SK-N-SH treated with all-trans-retinoic acid at 6 μM for 48 hours (cell line): ENCODE data around the gene SLC35F3.

ENCODE experiments used
- ATAC-seq: fragments of 200-7000 bp; cut with Tn5 transposase; 3 replicates; pipeline ENCODE4 v1.9.1; 2020; ENCODE audit warnings: mild to moderate bottlenecking, moderate library complexity
- ARNTL ChIP-seq: fragments of 450-650 bp; formaldehyde crosslinking; IDR thresholded peaks from 2 replicates; pipeline ENCODE4 v1.5.0; 2020; ENCODE audit warnings: low read depth, mild to moderate bottlenecking, moderate library complexity, borderline replicate concordance
- CREB5 ChIP-seq: fragments of 250-450 bp; sonication (Bioruptor Pico); IDR thresholded peaks from 2 replicates; pipeline ENCODE4 v1.5.1; 2020; ENCODE audit warnings: low read depth, mild to moderate bottlenecking, moderate library complexity
- CSDC2 ChIP-seq: fragments of 250-450 bp; sonication (Bioruptor Pico); IDR thresholded peaks from 2 replicates; pipeline ENCODE4 v1.5.0; 2020; ENCODE audit warnings: mild to moderate bottlenecking, moderate library complexity
- CSRNP3 ChIP-seq: fragments of 250-450 bp; sonication (Bioruptor Pico); IDR thresholded peaks from 2 replicates; pipeline ENCODE4 v1.5.1; 2021; ENCODE audit warnings: mild to moderate bottlenecking, moderate library complexity
- GLIS3 ChIP-seq: fragments of 250-450 bp; sonication (Bioruptor Pico); IDR thresholded peaks from 2 replicates; pipeline ENCODE4 v1.5.0; 2020; ENCODE audit warnings: mild to moderate bottlenecking, moderate library complexity
- ISL1 ChIP-seq: fragments of 250-450 bp; sonication (Bioruptor Pico); IDR thresholded peaks from 2 replicates; pipeline ENCODE4 v2.1.2; 2022; ENCODE audit warnings: mild to moderate bottlenecking, moderate library complexity
- OSR1 ChIP-seq: fragments of 250-450 bp; sonication (Bioruptor Pico); IDR thresholded peaks from 2 replicates; pipeline ENCODE4 v1.8.0; 2022; ENCODE audit warnings: moderate library complexity, mild to moderate bottlenecking, inconsistent platforms
- PATZ1 ChIP-seq: fragments of 250-450 bp; sonication (Bioruptor Pico); IDR thresholded peaks from 2 replicates; pipeline ENCODE4 v1.8.0; 2020; ENCODE audit warnings: mild to moderate bottlenecking, moderate library complexity, borderline replicate concordance
- POU6F1 ChIP-seq: fragments of 250-450 bp; sonication (Bioruptor Pico); IDR thresholded peaks from 2 replicates; pipeline ENCODE4 v1.8.0; 2021; ENCODE audit warnings: low read depth, mild to moderate bottlenecking, moderate library complexity, borderline replicate concordance
- PPARA ChIP-seq: fragments of 250-450 bp; sonication (Bioruptor Pico); IDR thresholded peaks from 2 replicates; pipeline ENCODE4 v1.5.0; 2020; ENCODE audit warnings: mild to moderate bottlenecking, borderline replicate concordance
- RARB ChIP-seq: fragments of 250-450 bp; sonication (Bioruptor Pico); IDR thresholded peaks from 2 replicates; pipeline ENCODE4 v1.8.0; 2021; ENCODE audit warnings: mild to moderate bottlenecking, moderate library complexity
- SNAI2 ChIP-seq: fragments of 250-450 bp; sonication (Bioruptor Pico); IDR thresholded peaks from 2 replicates; pipeline ENCODE4 v1.5.0; 2020; ENCODE audit warnings: mild to moderate bottlenecking, moderate library complexity
- TCF4 ChIP-seq: fragments of 250-450 bp; sonication (Bioruptor Pico); IDR thresholded peaks from 2 replicates; pipeline ENCODE4 v1.8.0; 2021; ENCODE audit warnings: mild to moderate bottlenecking, moderate library complexity, borderline replicate concordance
- TOX ChIP-seq: fragments of 250-450 bp; sonication (Bioruptor Pico); IDR thresholded peaks from 2 replicates; pipeline ENCODE4 v1.8.0; 2021; ENCODE audit warnings: mild to moderate bottlenecking, moderate library complexity, borderline replicate concordance
- TSHZ2 ChIP-seq: fragments of 250-450 bp; sonication (Bioruptor Pico); IDR thresholded peaks from 2 replicates; pipeline ENCODE4 v1.5.0; 2020; ENCODE audit warnings: mild to moderate bottlenecking, moderate library complexity
- ZC3H10 ChIP-seq: fragments of 250-450 bp; sonication (Bioruptor Pico); IDR thresholded peaks from 2 replicates; pipeline ENCODE4 v1.5.1; 2021; ENCODE audit warnings: mild to moderate bottlenecking, moderate library complexity
- ZFP3 ChIP-seq: fragments of 250-450 bp; sonication (Bioruptor Pico); IDR thresholded peaks from 2 replicates; pipeline ENCODE4 v1.5.0; 2020; ENCODE audit warnings: mild to moderate bottlenecking, moderate library complexity
- ZNF8 ChIP-seq: fragments of 450-650 bp; formaldehyde crosslinking; IDR thresholded peaks from 2 replicates; pipeline ENCODE4 v1.5.0; 2020; ENCODE audit warnings: mild to moderate bottlenecking, moderate library complexity

Gene SLC35F3

GRCh38 chr1:234342774-234343173 lies 438.3 kb downstream of the SLC35F3 start:
- no peak for ATAC-seq
- TF ChIP-seq RARB (CRISPR knock-in tag): no peak
- TF ChIP-seq GLIS3 (CRISPR knock-in tag): no peak
- no peak for TF ChIP-seq SNAI2 (CRISPR knock-in tag)
- no peak for TF ChIP-seq PPARA (CRISPR knock-in tag)
- no peak for TF ChIP-seq CREB5 (CRISPR knock-in tag)
- TF ChIP-seq ZC3H10 (CRISPR knock-in tag): no peak

GRCh38 chr1:234345237-234345636 lies 440.8 kb downstream of the SLC35F3 start:
- ATAC-seq: no peak
- TF ChIP-seq TOX (no peak), TCF4 (CRISPR knock-in tag) (no peak), SNAI2 (CRISPR knock-in tag) (no peak), PATZ1 (no peak), TSHZ2 (CRISPR knock-in tag) (no peak), ARNTL (CRISPR knock-in tag) (no peak), RARB (CRISPR knock-in tag) (no peak), ISL1 (no peak), CSDC2 (CRISPR knock-in tag) (no peak), CSRNP3 (no peak), ZNF8 (no peak), POU6F1 (CRISPR knock-in tag) (no peak)

- no peak for ATAC-seq
- TF ChIP-seq TCF4 (CRISPR knock-in tag) (no peak), TOX (no peak), SNAI2 (CRISPR knock-in tag) (no peak), GLIS3 (CRISPR knock-in tag) (no peak)
Observed at GRCh38 chr1:234348964-234349363, 444.5 kb downstream of the SLC35F3 start.

GRCh38 chr1:234355782-234356510 lies 451.5 kb downstream of the SLC35F3 start:
- TF ChIP-seq OSR1: no peak
- TF ChIP-seq RARB (CRISPR knock-in tag): no peak
- TF ChIP-seq ARNTL (CRISPR knock-in tag): no peak
- TF ChIP-seq CSDC2 (CRISPR knock-in tag): no peak
- no peak for TF ChIP-seq ZFP3 (CRISPR knock-in tag)
- no peak for TF ChIP-seq TSHZ2 (CRISPR knock-in tag)
- TF ChIP-seq PPARA (CRISPR knock-in tag): no peak
- no peak for ATAC-seq

- ATAC-seq: peak; percentile 96
Observed at GRCh38 chr1:234356615-234357269, 452.3 kb downstream of the SLC35F3 start.
